IMR-90 (cell line): ENCODE data around the gene ZNF485. TPM values are rescaled to one million over a fixed set of nuclear protein-coding genes. Genes with fewer than 3 reads are reported as not detected.

Experiments used
- ATAC-seq: fragments of 200-7000 bp; cut with Tn5 transposase; 2 replicates; pipeline ENCODE4 v1.9.1; 2020; ENCODE audit warnings: low read depth, mild to moderate bottlenecking, moderate library complexity
- BruUV-seq: library from RNA; stranded (reverse); fragments of 400-500 nt; replicated peaks from 2 replicates; lab custom pipeline; 2021; lab: Mats Ljungman, UMichigan
- CTCF ChIA-PET: fragments of 300-600 bp; formaldehyde crosslinking; extraction: SDS; loops from one replicate; lab custom pipeline; 2021; ENCODE audit warnings: antibody characterized with exemption; lab: Yijun Ruan, JAX
- POLR2A ChIA-PET: fragments of 300-600 bp; sonication (Branson Sonifier 250); formaldehyde crosslinking; loops from one replicate; lab custom pipeline; 2022; ENCODE audit warnings: antibody characterized with exemption; ENCODE audit not compliant: unreplicated experiment; lab: Charles Lee
- DNase-seq: peaks from one replicate; pipeline ENCODE4 v3.0.0; 2013
- H2AFZ ChIP-seq: replicated peaks from 2 replicates; pipeline ENCODE3; 2013; ENCODE audit warnings: low read length, mild to moderate bottlenecking; ENCODE audit not compliant: poor library complexity
- H2AK5ac ChIP-seq: 2 replicates; pipeline ENCODE4 v1.6.1; 2013; ENCODE audit warnings: low read depth, low read length, inconsistent platforms
- H2AK9ac ChIP-seq: replicated peaks from 2 replicates; pipeline ENCODE3; 2013; ENCODE audit warnings: mild to moderate bottlenecking, low read depth, low read length, moderate library complexity; ENCODE audit not compliant: poor library complexity
- H2BK120ac ChIP-seq: 2 replicates; pipeline ENCODE4 v1.6.1; 2013; ENCODE audit warnings: low read depth, low read length, inconsistent platforms
- H2BK15ac ChIP-seq: 3 replicates; pipeline ENCODE4 v1.6.1; 2013; ENCODE audit warnings: low read depth, low read length, inconsistent platforms
- H2BK20ac ChIP-seq: 2 replicates; pipeline ENCODE4 v1.6.1; 2013; ENCODE audit warnings: low read depth, mild to moderate bottlenecking, inconsistent platforms, low read length, moderate library complexity
- H2BK5ac ChIP-seq: 2 replicates; pipeline ENCODE4 v1.6.1; 2013; ENCODE audit warnings: mild to moderate bottlenecking, low read depth, low read length, inconsistent platforms; ENCODE audit not compliant: poor library complexity, severe bottlenecking
- H3K14ac ChIP-seq: replicated peaks from 2 replicates; pipeline ENCODE4 v1.6.1; 2013; ENCODE audit warnings: low read depth, low read length, inconsistent platforms
- H3K18ac ChIP-seq: 2 replicates; pipeline ENCODE4 v1.6.1; 2013; ENCODE audit warnings: low read depth, low read length, control low read depth
- H3K23ac ChIP-seq: 2 replicates; pipeline ENCODE4 v1.6.1; 2013; ENCODE audit warnings: low read depth, low read length, inconsistent platforms
- H3K27ac ChIP-seq: 2 replicates; pipeline ENCODE4 v1.5.1; 2013; ENCODE audit warnings: mild to moderate bottlenecking, control low read depth, low read length; ENCODE audit not compliant: insufficient read depth
- H3K27me3 ChIP-seq: 2 replicates; pipeline ENCODE4 v1.6.1; 2013; ENCODE audit warnings: low read length; ENCODE audit not compliant: control insufficient read depth, insufficient read depth
- H3K36me3 ChIP-seq: 2 replicates; pipeline ENCODE4 v1.6.1; 2013; ENCODE audit warnings: low read length, mixed read lengths; ENCODE audit not compliant: control insufficient read depth, insufficient read depth
- H3K4ac ChIP-seq: 2 replicates; pipeline ENCODE4 v1.6.1; 2013; ENCODE audit warnings: low read depth, low read length, inconsistent platforms
- H3K4me1 ChIP-seq: 2 replicates; pipeline ENCODE4 v1.6.1; 2013; ENCODE audit warnings: low read length, mixed read lengths; ENCODE audit not compliant: control insufficient read depth, insufficient read depth
- H3K4me2 ChIP-seq: 2 replicates; pipeline ENCODE4 v1.6.1; 2013; ENCODE audit warnings: low read depth, mild to moderate bottlenecking, control low read depth, low read length, moderate library complexity
- H3K4me3 ChIP-seq: 2 replicates; pipeline ENCODE4 v1.5.1; 2013; ENCODE audit warnings: low read depth, mild to moderate bottlenecking, control low read depth, low read length, moderate library complexity; ENCODE audit not compliant: insufficient read depth
- H3K56ac ChIP-seq: 2 replicates; pipeline ENCODE4 v1.6.1; 2013; ENCODE audit warnings: low read length, inconsistent platforms; ENCODE audit not compliant: insufficient read depth; ENCODE audit errors: extremely low read depth
- H3K79me1 ChIP-seq, 2 experiments: 2 replicates each; pipeline ENCODE4 v1.6.1; 2013; ENCODE audit warnings: low read length in 2 of 2, inconsistent platforms in 1 of 2, low read depth in 1 of 2
- H3K9ac ChIP-seq: 2 replicates; pipeline ENCODE4 v1.6.1; 2013; ENCODE audit warnings: low read depth, low read length, control low read depth
- H3K9me1 ChIP-seq: 2 replicates; pipeline ENCODE4 v1.6.1; 2013; ENCODE audit warnings: low read length, inconsistent platforms; ENCODE audit not compliant: insufficient read depth
- H3K9me3 ChIP-seq: 2 replicates; pipeline ENCODE4 v1.6.1; 2013; ENCODE audit warnings: low read length; ENCODE audit not compliant: control insufficient read depth, insufficient read depth
- H4K20me1 ChIP-seq: 2 replicates; pipeline ENCODE4 v1.6.1; 2013; ENCODE audit warnings: low read length, inconsistent platforms; ENCODE audit not compliant: insufficient read depth
- H4K5ac ChIP-seq: 2 replicates; pipeline ENCODE4 v1.6.1; 2013; ENCODE audit warnings: mild to moderate bottlenecking, low read depth, low read length, control low read depth
- H4K8ac ChIP-seq, 2 experiments: 2 replicates each; pipeline ENCODE4 v1.6.1; 2013; ENCODE audit warnings: low read depth in 2 of 2, low read length in 2 of 2, control low read depth in 1 of 2, inconsistent platforms in 1 of 2
- H4K91ac ChIP-seq: 2 replicates; pipeline ENCODE4 v1.6.1; 2013; ENCODE audit warnings: low read depth, low read length, inconsistent platforms; ENCODE audit not compliant: insufficient read depth
- BHLHE40 ChIP-seq: fragments of 150-350 bp; IDR thresholded peaks from 2 replicates; pipeline ENCODE4 v1.6.1; 2016; ENCODE audit warnings: mild to moderate bottlenecking, low read depth, low read length
- CEBPB ChIP-seq: IDR thresholded peaks from 2 replicates; pipeline ENCODE4 v1.6.1; 2012; ENCODE audit warnings: low read depth, low read length, improper control_type of control experiment
- CHD1 ChIP-seq: IDR thresholded peaks from 2 replicates; pipeline ENCODE4 v1.6.1; 2012; ENCODE audit warnings: low read depth, low read length, improper control_type of control experiment
- FOS ChIP-seq: fragments of 150-350 bp; IDR thresholded peaks from 2 replicates; pipeline ENCODE4 v1.6.1; 2016; ENCODE audit warnings: low read depth, low read length
- MAFK ChIP-seq: IDR thresholded peaks from 2 replicates; pipeline ENCODE4 v1.6.1; 2012; ENCODE audit warnings: low read depth, low read length, improper control_type of control experiment
- MAZ ChIP-seq: IDR thresholded peaks from 2 replicates; pipeline ENCODE4 v1.6.1; 2012; ENCODE audit warnings: low read depth, mild to moderate bottlenecking, low read length, improper control_type of control experiment, moderate library complexity, borderline replicate concordance
- MXI1 ChIP-seq: IDR thresholded peaks from 2 replicates; pipeline ENCODE4 v1.6.1; 2012; ENCODE audit warnings: low read depth, mild to moderate bottlenecking, low read length, moderate library complexity, borderline replicate concordance
- NFE2L2 ChIP-seq: fragments of 150-350 bp; IDR thresholded peaks from 2 replicates; pipeline ENCODE4 v1.6.1; 2016; ENCODE audit warnings: low read depth, mild to moderate bottlenecking, low read length
- POLR2A ChIP-seq: IDR thresholded peaks from 2 replicates; pipeline ENCODE4 v1.6.1; 2012; ENCODE audit warnings: mild to moderate bottlenecking, low read depth, low read length
- RAD21 ChIP-seq: IDR thresholded peaks from 2 replicates; pipeline ENCODE4 v1.6.1; 2012; ENCODE audit warnings: low read length, improper control_type of control experiment
- RCOR1 ChIP-seq: IDR thresholded peaks from 2 replicates; pipeline ENCODE4 v1.6.1; 2012; ENCODE audit warnings: mild to moderate bottlenecking, low read length, improper control_type of control experiment; ENCODE audit not compliant: insufficient replicate concordance
- RFX5 ChIP-seq: IDR thresholded peaks from 2 replicates; pipeline ENCODE4 v1.8.0; 2012; ENCODE audit warnings: low read depth, mild to moderate bottlenecking, low read length, moderate library complexity
- SMC3 ChIP-seq: fragments of 150-350 bp; IDR thresholded peaks from 2 replicates; pipeline ENCODE4 v1.6.1; 2016; ENCODE audit warnings: low read depth, mild to moderate bottlenecking, antibody characterized with exemption, low read length, moderate library complexity
- WGBS, 2 experiments: methylation state at CpG; one replicate each; pipeline versions ENCODE4 v1.1.5 to v1.1.7; 2013; ENCODE audit warnings: missing lambda C conversion rate in 2 of 2; ENCODE audit not compliant: insufficient read length in 1 of 2; ENCODE audit errors: extremely low coverage in 2 of 2; 5-methylcytosine and 5-hydroxymethylcytosine counted together
- dilution Hi-C: fragments of 300-500 bp; cut with HindIII; formaldehyde crosslinking; loops from one replicate; pipeline ENCODE4 v1.14.3; 2018; ENCODE audit warnings: low sequenced_read_pairs; ENCODE audit not compliant: unreplicated experiment
- in situ Hi-C: fragments of 300-500 bp; cut with MboI; formaldehyde crosslinking; loops from 3 replicates; pipeline ENCODE4 v1.14.3; 2019; ENCODE audit warnings: low sequenced_read_pairs, inconsistent platforms, mixed read lengths
- intact Hi-C: fragments of 100-400 bp; cut with micrococcal nuclease; formaldehyde crosslinking; loops from 2 replicates; pipeline ENCODE4 v1.10.0; 2022
- polyA plus RNA-seq, 3 experiments: library from polyadenylated mRNA; depleted of rRNA; stranded (reverse); fragments of >200 nt; gene quantifications; 2 replicates each; pipeline ENCODE4 v1.2.3, GENCODE V29; 2012; ENCODE audit warnings: low replicate concordance in 1 of 3
- total RNA-seq: library from RNA; depleted of rRNA; stranded (reverse); fragments of >200 nt; gene quantifications from 2 replicates; pipeline ENCODE4 v1.2.3, GENCODE V29; 2012
- TF ChIP-seq, protein P1 (sequence below): conservative IDR thresholded peaks from 2 replicates; pipeline ENCODE4 v1.5.1; 2012; ENCODE audit warnings: mild to moderate bottlenecking, low read depth, low read length, improper control_type of control experiment
- TF ChIP-seq, protein P2 (sequence below): fragments of 150-350 bp; IDR thresholded peaks from 2 replicates; pipeline ENCODE4 v1.6.1; 2016; ENCODE audit warnings: low read depth, mild to moderate bottlenecking, low read length, moderate library complexity, borderline replicate concordance
- TF ChIP-seq, protein P3 (sequence below): fragments of 150-350 bp; IDR thresholded peaks from 2 replicates; pipeline ENCODE4 v1.6.1; 2017; ENCODE audit warnings: mild to moderate bottlenecking, antibody characterized with exemption, low read length, low read depth

ZNF485 gene
- total and polyA plus RNA-seq, 2 of the 4 experiments (the other 2 are of a cell fraction): 1.0 to 2.2 TPM

DNA sequence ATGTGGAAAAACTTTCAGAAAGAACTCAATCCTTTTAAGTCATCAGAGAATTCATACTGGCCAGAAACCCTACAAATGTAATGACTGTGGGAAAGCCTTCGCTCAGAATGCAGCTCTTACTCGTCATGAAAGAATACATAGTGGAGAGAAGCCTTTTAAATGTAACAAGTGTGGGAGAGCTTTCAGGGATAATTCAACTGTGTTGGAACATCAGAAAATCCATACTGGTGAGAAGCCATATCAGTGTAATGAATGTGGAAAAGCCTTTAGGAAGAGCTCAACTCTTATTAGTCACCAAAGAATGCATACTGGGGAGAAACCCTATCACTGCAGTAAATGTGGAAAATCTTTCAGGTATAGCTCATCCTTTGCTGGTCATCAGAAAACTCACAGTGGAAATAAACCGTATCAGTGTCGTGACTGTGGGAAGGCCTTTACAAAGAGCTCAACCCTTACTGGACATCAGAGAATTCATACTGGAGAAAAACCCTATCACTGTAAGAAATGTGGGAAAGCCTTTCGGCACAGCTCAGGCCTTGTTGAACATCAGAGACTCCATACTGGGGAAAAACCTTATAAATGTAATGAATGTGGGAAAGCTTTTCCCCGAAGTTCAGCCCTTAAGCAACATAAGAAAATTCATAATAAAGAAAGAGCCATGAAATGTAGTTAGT is 10.6 kb downstream of the ZNF485 start:
- no peak overlapping the region for H2BK15ac ChIP-seq
- no peaks in the 10 kb centered on the region; a peak in 1 of 4 replicates for H3K79me1 ChIP-seq
- no peak overlapping the region for H2AK5ac ChIP-seq
- dilution Hi-C loops: no loop called here
- no peak overlapping the region for H2BK120ac ChIP-seq
- no peak overlapping the region for H4K5ac ChIP-seq
- no peak overlapping the region for H2BK20ac ChIP-seq
- no peak overlapping the region for H3K9ac ChIP-seq
- no peak overlapping the region for H3K4ac ChIP-seq
- no peak overlapping the region for H2BK5ac ChIP-seq
- no peak overlapping the region for H3K14ac ChIP-seq
- H4K20me1 ChIP-seq: no peaks in the 10 kb centered on the region
- intact Hi-C loops: no loop called here
- no peaks in the 10 kb centered on the region for H3K9me1 ChIP-seq
- H3K4me2 ChIP-seq: no peak overlapping the region
- H2AK9ac ChIP-seq: no peak overlapping the region
- WGBS, 2 experiments: no CpG with 5 or more reads among the region's 6 CpGs
- H3K23ac ChIP-seq: no peak overlapping the region
- no peak for DNase-seq
- H4K8ac ChIP-seq: no peak overlapping the region
- peaks cover 21% of the 10 kb centered on the region for H3K9me3 ChIP-seq
- H3K4me1 ChIP-seq: no peaks in the 10 kb centered on the region
- no peak overlapping the region for H2AFZ ChIP-seq
- H3K36me3 ChIP-seq: peaks cover 4% of the 10 kb centered on the region; the same call in 1 of the 2 replicates
- in situ Hi-C loops: no loop called here
- CTCF ChIA-PET: no interaction called here
- no peak for ATAC-seq
- no peak overlapping the region for H4K91ac ChIP-seq
- TF ChIP-seq CEBPB (no peak), MXI1 (no peak), BHLHE40 (no peak), RFX5 (no peak), FOS (no peak), SMC3 (no peak), MAFK (no peak), RCOR1 (no peak), MAZ (no peak), RAD21 (no peak), POLR2A (no peak), NFE2L2 (no peak), CHD1 (no peak)
- TF ChIP-seq, protein P1, sequence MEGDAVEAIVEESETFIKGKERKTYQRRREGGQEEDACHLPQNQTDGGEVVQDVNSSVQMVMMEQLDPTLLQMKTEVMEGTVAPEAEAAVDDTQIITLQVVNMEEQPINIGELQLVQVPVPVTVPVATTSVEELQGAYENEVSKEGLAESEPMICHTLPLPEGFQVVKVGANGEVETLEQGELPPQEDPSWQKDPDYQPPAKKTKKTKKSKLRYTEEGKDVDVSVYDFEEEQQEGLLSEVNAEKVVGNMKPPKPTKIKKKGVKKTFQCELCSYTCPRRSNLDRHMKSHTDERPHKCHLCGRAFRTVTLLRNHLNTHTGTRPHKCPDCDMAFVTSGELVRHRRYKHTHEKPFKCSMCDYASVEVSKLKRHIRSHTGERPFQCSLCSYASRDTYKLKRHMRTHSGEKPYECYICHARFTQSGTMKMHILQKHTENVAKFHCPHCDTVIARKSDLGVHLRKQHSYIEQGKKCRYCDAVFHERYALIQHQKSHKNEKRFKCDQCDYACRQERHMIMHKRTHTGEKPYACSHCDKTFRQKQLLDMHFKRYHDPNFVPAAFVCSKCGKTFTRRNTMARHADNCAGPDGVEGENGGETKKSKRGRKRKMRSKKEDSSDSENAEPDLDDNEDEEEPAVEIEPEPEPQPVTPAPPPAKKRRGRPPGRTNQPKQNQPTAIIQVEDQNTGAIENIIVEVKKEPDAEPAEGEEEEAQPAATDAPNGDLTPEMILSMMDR: no peak
- TF ChIP-seq, protein P2, sequence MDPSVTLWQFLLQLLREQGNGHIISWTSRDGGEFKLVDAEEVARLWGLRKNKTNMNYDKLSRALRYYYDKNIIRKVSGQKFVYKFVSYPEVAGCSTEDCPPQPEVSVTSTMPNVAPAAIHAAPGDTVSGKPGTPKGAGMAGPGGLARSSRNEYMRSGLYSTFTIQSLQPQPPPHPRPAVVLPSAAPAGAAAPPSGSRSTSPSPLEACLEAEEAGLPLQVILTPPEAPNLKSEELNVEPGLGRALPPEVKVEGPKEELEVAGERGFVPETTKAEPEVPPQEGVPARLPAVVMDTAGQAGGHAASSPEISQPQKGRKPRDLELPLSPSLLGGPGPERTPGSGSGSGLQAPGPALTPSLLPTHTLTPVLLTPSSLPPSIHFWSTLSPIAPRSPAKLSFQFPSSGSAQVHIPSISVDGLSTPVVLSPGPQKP: no peak
- TF ChIP-seq, protein P3, sequence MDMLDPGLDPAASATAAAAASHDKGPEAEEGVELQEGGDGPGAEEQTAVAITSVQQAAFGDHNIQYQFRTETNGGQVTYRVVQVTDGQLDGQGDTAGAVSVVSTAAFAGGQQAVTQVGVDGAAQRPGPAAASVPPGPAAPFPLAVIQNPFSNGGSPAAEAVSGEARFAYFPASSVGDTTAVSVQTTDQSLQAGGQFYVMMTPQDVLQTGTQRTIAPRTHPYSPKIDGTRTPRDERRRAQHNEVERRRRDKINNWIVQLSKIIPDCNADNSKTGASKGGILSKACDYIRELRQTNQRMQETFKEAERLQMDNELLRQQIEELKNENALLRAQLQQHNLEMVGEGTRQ: no peak
- H3K56ac ChIP-seq: no peak overlapping the region
- no TSS peak for BruUV-seq
- no peak overlapping the region for H3K18ac ChIP-seq
- H3K27me3 ChIP-seq: no peaks in the 10 kb centered on the region
- no peak overlapping the region for H3K27ac ChIP-seq
- H3K4me3 ChIP-seq: no peak overlapping the region
- POLR2A ChIA-PET: no interaction called here
